GM18499 (cell line): ENCODE results near the gene ZNF184.

Experiments
- ATAC-seq: cut with Tn5 transposase; IDR thresholded peaks from one replicate; pipeline ENCODE4 v1.9.1; 2021; ENCODE audit warnings: moderate number of reproducible peaks; ENCODE audit not compliant: insufficient read depth, unreplicated experiment

The ZNF184 gene

GRCh38 chr6:27472617-27473400 is at the start of gene ZNF184:
ZNF184 (minus strand) TSS chr6:27473105; CDS start chr6:27472294, 811 bp downstream.
- peak; percentile 59 for ATAC-seq

- no peak for ATAC-seq
Observed at GRCh38 chr6:27518881-27519795, 46.2 kb upstream of the ZNF184 start.

GRCh38 chr6:27517928-27518787 is 45.3 kb upstream of the ZNF184 start:
- no peak for ATAC-seq

GRCh38 chr6:27517238-27517637 is 44.3 kb upstream of the ZNF184 start:
- ATAC-seq, result no peak

GRCh38 chr6:27514906-27515495 is 42.1 kb upstream of the ZNF184 start:
- ATAC-seq, result no peak

- no peak for ATAC-seq
Observed at GRCh38 chr6:27512525-27512924, 39.6 kb upstream of the ZNF184 start.

GRCh38 chr6:27507041-27507956 is 34.4 kb upstream of the ZNF184 start:
- ATAC-seq, result no peak

GRCh38 chr6:27505209-27506027 is 32.5 kb upstream of the ZNF184 start:
- no peak for ATAC-seq

GRCh38 chr6:27503436-27504030 is 30.6 kb upstream of the ZNF184 start:
- ATAC-seq, result no peak

- no peak for ATAC-seq
Observed at GRCh38 chr6:27502508-27503435, 29.9 kb upstream of the ZNF184 start.

GRCh38 chr6:27501187-27501586 is 28.3 kb upstream of the ZNF184 start:
- ATAC-seq, result no peak

GRCh38 chr6:27500177-27500576 is 27.3 kb upstream of the ZNF184 start:
- ATAC-seq, result no peak

- ATAC-seq, result no peak
Observed at GRCh38 chr6:27495386-27496135, 22.7 kb upstream of the ZNF184 start.

- no peak for ATAC-seq
Observed at GRCh38 chr6:27494987-27495385, 22.1 kb upstream of the ZNF184 start.

GRCh38 chr6:27494103-27494502 is 21.2 kb upstream of the ZNF184 start:
- no peak for ATAC-seq

GRCh38 chr6:27492631-27493190 is 19.8 kb upstream of the ZNF184 start:
- no peak for ATAC-seq
